CD14-positive monocyte (primary cell): Measurements from ENCODE around the gene ZFP92. TPM values are rescaled to one million over a fixed set of nuclear protein-coding genes. Genes with fewer than 3 reads are reported as not detected.
"Not testable (repeated sequence)": the region's sequence is repeated elsewhere in the genome, so short reads cannot be mapped to it uniquely, and the experiment has no call there.

Source experiments
- DNase-seq, 3 donors: peaks; one replicate each; pipeline ENCODE4 v3.0.0-alpha.2; 2011 to 2022
- H2AFZ ChIP-seq: 2 replicates; pipeline ENCODE4 v1.6.0; 2012; ENCODE audit warnings: mild to moderate bottlenecking, low read depth, low read length, inconsistent platforms; ENCODE audit not compliant: insufficient read depth, poor library complexity, severe bottlenecking
- H3K27ac ChIP-seq, 2 donors: 1 replicate in 1 of 2; 2 replicates in 1 of 2; pipeline ENCODE4 v1.5.1; 2012 to 2013; ENCODE audit warnings: low read length in 2 of 2, control low read depth in 1 of 2, inconsistent platforms in 1 of 2, low read depth in 1 of 2, mild to moderate bottlenecking in 1 of 2
- H3K27me3 ChIP-seq, 2 donors: one replicate each; pipeline versions ENCODE4 v1.6.0 to v1.6.1; 2011 to 2013; ENCODE audit warnings: low read length in 2 of 2; ENCODE audit not compliant: control insufficient read depth in 2 of 2, insufficient read depth in 2 of 2
- H3K36me3 ChIP-seq, 2 donors: replicated peaks in 1 of 2; 1 replicate in 1 of 2; 2 replicates in 1 of 2; pipeline versions ENCODE4 v1.5.1 to v1.6.1; 2012 to 2013; ENCODE audit warnings: low read length in 2 of 2, control low read depth in 1 of 2, inconsistent platforms in 1 of 2, mild to moderate bottlenecking in 1 of 2; ENCODE audit not compliant: insufficient read depth in 2 of 2, control insufficient read depth in 1 of 2
- H3K4me1 ChIP-seq, 2 donors: 1 replicate in 1 of 2; 2 replicates in 1 of 2; pipeline versions ENCODE4 v1.5.1 to v1.6.1; 2012 to 2013; ENCODE audit warnings: low read length in 2 of 2, control low read depth in 1 of 2, inconsistent platforms in 1 of 2, mild to moderate bottlenecking in 1 of 2, moderate library complexity in 1 of 2; ENCODE audit not compliant: insufficient read depth in 2 of 2, control insufficient read depth in 1 of 2
- H3K4me2 ChIP-seq: replicated peaks from 2 replicates; pipeline ENCODE3; 2012; ENCODE audit warnings: low read length, moderate library complexity, mild to moderate bottlenecking; ENCODE audit not compliant: poor library complexity, severe bottlenecking; ENCODE audit errors: extremely low read depth
- H3K4me3 ChIP-seq, 3 experiments: fragments of 200-600 bp in 1 of 3; sonication (generic) in 1 of 3; replicated peaks in 1 of 3; 1 replicate in 2 of 3; 2 replicates in 1 of 3; pipeline ENCODE4 v1.5.1; 2011 to 2013; ENCODE audit warnings: low read length in 3 of 3, mild to moderate bottlenecking in 3 of 3, control low read depth in 2 of 3, low read depth in 2 of 3, inconsistent platforms in 1 of 3, moderate library complexity in 1 of 3
- H3K79me2 ChIP-seq: 2 replicates; pipeline ENCODE4 v1.6.0; 2012; ENCODE audit warnings: mild to moderate bottlenecking, control low read depth, inconsistent platforms, low read length, moderate library complexity; ENCODE audit not compliant: insufficient read depth
- H3K9ac ChIP-seq: 2 replicates; pipeline ENCODE4 v1.6.0; 2017; ENCODE audit warnings: low read length, mild to moderate bottlenecking; ENCODE audit not compliant: insufficient read depth, poor library complexity, severe bottlenecking
- H3K9me3 ChIP-seq, 2 donors: replicated peaks in 1 of 2; 1 replicate in 1 of 2; 2 replicates in 1 of 2; pipeline versions ENCODE4 v1.5.1 to v1.6.1; 2012 to 2013; ENCODE audit warnings: low read length in 2 of 2, control low read depth in 1 of 2; ENCODE audit not compliant: control insufficient read depth in 1 of 2, insufficient read depth in 1 of 2
- H4K20me1 ChIP-seq: 2 replicates; pipeline ENCODE4 v1.6.0; 2012; ENCODE audit warnings: mild to moderate bottlenecking, low read length, control low read depth, moderate library complexity; ENCODE audit not compliant: insufficient read depth
- H3K27ac Mint-ChIP-seq, 7 donors: one replicate each; pipeline ENCODE4 v1.8.0; 2020; ENCODE audit warnings: mild to moderate bottlenecking in 7 of 7, mixed read lengths in 7 of 7, moderate library complexity in 6 of 7, inconsistent platforms in 2 of 7
- H3K27me3 Mint-ChIP-seq, 3 donors: one replicate each; pipeline ENCODE4 v1.8.0; 2021 to 2022; ENCODE audit warnings: low read depth in 3 of 3, mild to moderate bottlenecking in 3 of 3, mixed read lengths in 3 of 3, moderate library complexity in 3 of 3, inconsistent platforms in 1 of 3
- H3K36me3 Mint-ChIP-seq, 2 donors: one replicate each; pipeline ENCODE4 v1.8.0; 2020; ENCODE audit warnings: mixed read lengths in 2 of 2, inconsistent platforms in 1 of 2, mild to moderate bottlenecking in 1 of 2
- H3K4me1 Mint-ChIP-seq: one replicate; pipeline ENCODE4 v1.8.0; 2020; ENCODE audit warnings: mild to moderate bottlenecking, mixed read lengths
- H3K4me3 Mint-ChIP-seq, 2 donors: one replicate each; pipeline ENCODE4 v1.8.0; 2020; ENCODE audit warnings: mild to moderate bottlenecking in 2 of 2, mixed read lengths in 2 of 2, moderate library complexity in 1 of 2
- H3K9me3 Mint-ChIP-seq, 7 donors: one replicate each; pipeline ENCODE4 v1.8.0; 2020 to 2022; ENCODE audit warnings: mixed read lengths in 7 of 7, mild to moderate bottlenecking in 6 of 7, moderate library complexity in 6 of 7, inconsistent platforms in 2 of 7
- WGBS: methylation state at CpG from one replicate; pipeline ENCODE4 v1.1.5; 2013; ENCODE audit warnings: missing lambda C conversion rate; ENCODE audit not compliant: insufficient coverage; 5-methylcytosine and 5-hydroxymethylcytosine counted together
- intact Hi-C, 2 donors: fragments of 100-400 bp; cut with micrococcal nuclease; formaldehyde crosslinking; loops; one replicate each; pipeline versions ENCODE4 v1.15.0 to v1.15.1; 2023
- polyA plus RNA-seq, 3 donors: library from polyadenylated mRNA; depleted of rRNA in 1 of 3; unstranded in 2 of 3; stranded (reverse) in 1 of 3; fragments of 300-500 nt in 2 of 3; fragments of >200 nt in 1 of 3; fragmentation: Illumina TruSeq in 2 of 3; gene quantifications; 1 replicate in 2 of 3; 2 replicates in 1 of 3; pipeline ENCODE4 v1.2.3, GENCODE V29; 2012 to 2021
- TF ChIP-seq, protein P1 (sequence below): fragments of 200-600 bp; IDR thresholded peaks from one replicate; pipeline ENCODE4 v1.8.0; 2022; ENCODE audit warnings: antibody characterized with exemption, mild to moderate bottlenecking

ZFP92 gene
- polyA plus RNA-seq, 3 donors: 0.04 to 0.96 (median 0.13) TPM

DNA sequence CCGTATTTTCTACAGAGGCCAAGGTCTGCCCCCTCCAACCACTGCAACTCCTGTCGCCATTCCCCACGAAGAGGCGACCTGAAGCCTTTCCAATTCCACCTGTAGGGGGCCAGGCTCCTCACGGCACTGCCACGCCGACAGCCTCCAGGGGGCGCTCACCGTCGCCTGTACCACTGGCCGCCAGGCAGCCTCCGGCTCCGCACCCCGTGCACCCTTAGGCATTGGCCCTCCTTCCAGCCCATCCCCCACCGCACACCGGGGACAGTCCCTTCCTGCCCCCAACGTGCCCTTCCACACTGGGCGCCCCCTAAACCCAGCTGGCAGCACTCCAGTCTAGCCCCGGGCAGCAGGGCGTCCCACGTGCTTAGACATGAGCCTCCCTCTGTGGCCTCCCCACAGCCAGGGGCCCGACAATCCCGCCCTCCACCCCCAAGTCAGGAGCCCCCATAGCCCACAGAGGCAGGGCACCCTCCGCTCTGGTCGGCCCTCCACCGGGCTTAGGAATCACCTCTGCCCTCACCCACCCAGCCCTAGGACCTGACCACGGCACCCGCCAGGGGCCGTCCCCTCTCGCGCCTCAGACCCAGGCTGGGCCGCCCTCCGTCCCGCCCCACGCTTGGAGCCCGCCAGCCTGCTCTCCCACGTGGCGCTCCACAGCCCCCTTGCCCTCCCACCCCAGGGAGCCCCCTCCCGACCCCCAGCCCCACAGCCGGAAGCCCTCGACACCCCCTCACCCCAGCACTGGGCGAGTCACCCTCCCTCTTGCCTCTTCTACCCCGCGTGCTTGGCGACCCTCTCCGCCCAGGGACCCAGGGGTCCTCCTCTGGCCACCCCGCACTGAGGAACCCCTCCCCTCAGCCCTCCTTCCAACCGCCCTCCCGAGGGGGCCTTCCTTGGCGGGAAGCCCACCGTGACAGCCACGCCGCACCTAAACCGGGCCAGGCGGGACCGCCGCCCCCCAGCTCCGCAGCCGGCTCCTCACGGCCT, 10.8 kb upstream of the ZFP92 start:
- TF ChIP-seq, protein P1, sequence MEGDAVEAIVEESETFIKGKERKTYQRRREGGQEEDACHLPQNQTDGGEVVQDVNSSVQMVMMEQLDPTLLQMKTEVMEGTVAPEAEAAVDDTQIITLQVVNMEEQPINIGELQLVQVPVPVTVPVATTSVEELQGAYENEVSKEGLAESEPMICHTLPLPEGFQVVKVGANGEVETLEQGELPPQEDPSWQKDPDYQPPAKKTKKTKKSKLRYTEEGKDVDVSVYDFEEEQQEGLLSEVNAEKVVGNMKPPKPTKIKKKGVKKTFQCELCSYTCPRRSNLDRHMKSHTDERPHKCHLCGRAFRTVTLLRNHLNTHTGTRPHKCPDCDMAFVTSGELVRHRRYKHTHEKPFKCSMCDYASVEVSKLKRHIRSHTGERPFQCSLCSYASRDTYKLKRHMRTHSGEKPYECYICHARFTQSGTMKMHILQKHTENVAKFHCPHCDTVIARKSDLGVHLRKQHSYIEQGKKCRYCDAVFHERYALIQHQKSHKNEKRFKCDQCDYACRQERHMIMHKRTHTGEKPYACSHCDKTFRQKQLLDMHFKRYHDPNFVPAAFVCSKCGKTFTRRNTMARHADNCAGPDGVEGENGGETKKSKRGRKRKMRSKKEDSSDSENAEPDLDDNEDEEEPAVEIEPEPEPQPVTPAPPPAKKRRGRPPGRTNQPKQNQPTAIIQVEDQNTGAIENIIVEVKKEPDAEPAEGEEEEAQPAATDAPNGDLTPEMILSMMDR: peak; percentile 85
- Histone ChIP-seq H4K20me1 (no peaks in the 10 kb centered on the region), H3K4me1 (peaks cover 0 to 2% of the 10 kb centered on the region in 2 donors), H3K4me2 (no peak overlapping the region), H3K9ac (no peak overlapping the region), H3K27ac (no peak overlapping the region), H3K4me3 (no peak overlapping the region), H3K79me2 (no peaks in the 10 kb centered on the region), H3K9me3 (peaks cover 0 to 7% of the 10 kb centered on the region in 2 donors), H3K36me3 (no peaks in the 10 kb centered on the region), H3K27me3 (no peaks in the 10 kb centered on the region), H2AFZ (no peak overlapping the region)
- H3K4me3 Mint-ChIP-seq: no peak overlapping the region
- peaks cover 7% of the 10 kb centered on the region for H3K4me1 Mint-ChIP-seq
- H3K36me3 Mint-ChIP-seq: no peaks in the 10 kb centered on the region
- H3K27ac Mint-ChIP-seq: no peak overlapping the region
- 53% methylated on average over 4 of the region's 60 CpGs for WGBS
- H3K27me3 Mint-ChIP-seq: peaks cover 0 to 6% (median 6%) of the 10 kb centered on the region in 3 donors
- DNase-seq: peak; percentile 23 to 51 (median 31)
- peaks cover 0 to 10% (median 6%) of the 10 kb centered on the region in 7 donors for H3K9me3 Mint-ChIP-seq
- intact Hi-C loops: no loop called here

DNA sequence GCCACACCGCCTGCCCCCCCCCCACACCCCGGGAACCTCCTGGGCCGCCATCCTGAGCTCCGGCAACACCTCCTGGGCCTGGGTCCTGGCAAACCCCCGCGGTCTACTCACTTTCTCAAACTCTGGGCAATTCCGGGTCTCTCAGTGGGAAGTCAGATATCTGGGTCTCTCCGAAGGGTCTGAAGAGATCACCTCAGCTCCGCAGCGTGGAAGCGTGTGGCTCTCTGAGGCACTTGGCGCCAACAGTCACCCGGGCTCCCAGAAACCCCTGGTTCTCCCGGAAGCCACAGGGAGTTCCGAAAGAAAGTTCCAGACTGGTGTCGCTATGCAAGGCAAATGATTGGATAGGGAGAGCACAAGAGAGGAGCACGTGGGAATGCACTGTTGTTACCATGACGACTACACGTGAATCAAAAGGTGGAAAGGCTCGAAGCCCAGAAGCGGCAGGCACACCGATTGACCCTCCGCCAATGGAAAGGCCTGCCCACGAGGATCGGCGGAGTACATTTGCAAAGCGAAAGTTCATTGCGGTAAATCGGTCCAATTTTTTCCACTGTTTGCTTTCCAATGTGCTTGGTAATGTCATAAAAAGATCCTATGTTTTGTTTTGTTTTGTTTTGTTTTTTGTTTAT, 10.0 kb upstream of the ZFP92 start, which contains the start of gene PNMA6E:
TSS of gene PNMA6E (minus strand) at position 218 of the 632 bp plus-strand sequence. CDS start 2,501 bp downstream, outside the sequence.
- DNase-seq: no peak
- intact Hi-C loops: no loop called here

GRCh38 chrX:153404333-153404732, 6.9 kb upstream of the ZFP92 start:
- H4K20me1 ChIP-seq, H3K9me3 ChIP-seq, H3K4me1 ChIP-seq, H3K9ac ChIP-seq, H3K36me3 ChIP-seq, H3K4me3 ChIP-seq, H3K27me3 ChIP-seq, H2AFZ ChIP-seq, H3K36me3 Mint-ChIP-seq, H3K27ac Mint-ChIP-seq, H3K4me3 Mint-ChIP-seq, intact Hi-C loops, H3K4me1 Mint-ChIP-seq, H3K4me2 ChIP-seq, H3K27ac ChIP-seq, DNase-seq, H3K79me2 ChIP-seq: not testable (repeated sequence)
- 86% methylated on average over 1 of the region's 5 CpGs for WGBS
- peaks cover 0 to 11% (median 0%) of the 10 kb centered on the region in 3 donors for H3K27me3 Mint-ChIP-seq
- H3K9me3 Mint-ChIP-seq: peaks cover 0 to 10% (median 6%) of the 10 kb centered on the region in 7 donors

More for the DNA sequence above, 10.0 kb upstream of the ZFP92 start, which contains the start of gene PNMA6E:
- Histone ChIP-seq H3K36me3 (no peaks in the 10 kb centered on the region), H3K9ac (no peak within 1 kb of the TSS), H3K79me2 (no peaks in the 10 kb centered on the region), H2AFZ (no peak within 1 kb of the TSS), H3K27me3 (no peaks in the 10 kb centered on the region), H3K9me3 (peaks cover 0 to 7% of the 10 kb centered on the region in 2 donors), H3K4me1 (peaks cover 0 to 2% of the 10 kb centered on the region in 2 donors), H3K4me2 (no peak within 1 kb of the TSS), H4K20me1 (no peaks in the 10 kb centered on the region), H3K4me3 (no peak within 1 kb of the TSS), H3K27ac (no peak within 1 kb of the TSS)
- H3K36me3 Mint-ChIP-seq: no peaks in the 10 kb centered on the region
- no peak within 1 kb of the TSS for H3K4me3 Mint-ChIP-seq
- peak within 1 kb of the TSS in 1 of 7 donors; percentile 41 for H3K27ac Mint-ChIP-seq
- TF ChIP-seq, protein P1: no peak
- H3K9me3 Mint-ChIP-seq: peaks cover 0 to 10% (median 6%) of the 10 kb centered on the region in 7 donors
- peaks cover 9% of the 10 kb centered on the region for H3K4me1 Mint-ChIP-seq
- peaks cover 0 to 7% (median 2%) of the 10 kb centered on the region in 3 donors for H3K27me3 Mint-ChIP-seq
- 98% methylated on average over 11 of the region's 29 CpGs for WGBS
